ENCODE data around the gene GTF3C4. TPM values are rescaled to one million over a fixed set of nuclear protein-coding genes. Genes with fewer than 3 reads are reported as not detected.

The GTF3C4 gene
- total and polyA plus RNA-seq, 11 donors: 1.4 to 11.7 (median 8.8) TPM

GRCh38 chr9:132697230-132697629, 27.0 kb downstream of the GTF3C4 start:
- DNase-seq (no peak), ATAC-seq (no peak)
- no peak for TF ChIP-seq POLR2A (IDR thresholded peaks at IDR 0.05)
- TF ChIP-seq, protein P1, sequence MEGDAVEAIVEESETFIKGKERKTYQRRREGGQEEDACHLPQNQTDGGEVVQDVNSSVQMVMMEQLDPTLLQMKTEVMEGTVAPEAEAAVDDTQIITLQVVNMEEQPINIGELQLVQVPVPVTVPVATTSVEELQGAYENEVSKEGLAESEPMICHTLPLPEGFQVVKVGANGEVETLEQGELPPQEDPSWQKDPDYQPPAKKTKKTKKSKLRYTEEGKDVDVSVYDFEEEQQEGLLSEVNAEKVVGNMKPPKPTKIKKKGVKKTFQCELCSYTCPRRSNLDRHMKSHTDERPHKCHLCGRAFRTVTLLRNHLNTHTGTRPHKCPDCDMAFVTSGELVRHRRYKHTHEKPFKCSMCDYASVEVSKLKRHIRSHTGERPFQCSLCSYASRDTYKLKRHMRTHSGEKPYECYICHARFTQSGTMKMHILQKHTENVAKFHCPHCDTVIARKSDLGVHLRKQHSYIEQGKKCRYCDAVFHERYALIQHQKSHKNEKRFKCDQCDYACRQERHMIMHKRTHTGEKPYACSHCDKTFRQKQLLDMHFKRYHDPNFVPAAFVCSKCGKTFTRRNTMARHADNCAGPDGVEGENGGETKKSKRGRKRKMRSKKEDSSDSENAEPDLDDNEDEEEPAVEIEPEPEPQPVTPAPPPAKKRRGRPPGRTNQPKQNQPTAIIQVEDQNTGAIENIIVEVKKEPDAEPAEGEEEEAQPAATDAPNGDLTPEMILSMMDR (IDR thresholded peaks at IDR 0.05): no peak
- Histone ChIP-seq H3K9me3 (peaks cover 0 to 29% (median 18%) of the 10 kb centered on the region in 12 donors), H3K27ac (no peak overlapping the region), H3K4me3 (no peak overlapping the region), H3K27me3 (no peaks in the 10 kb centered on the region), H3K4me1 (no peaks in the 10 kb centered on the region), H3K36me3 (peaks cover 0 to 5% (median 0%) of the 10 kb centered on the region in 9 donors)
- intact Hi-C loops (cut with DNase I): no loop called here

- DNase-seq (no peak), ATAC-seq (no peak)
- intact Hi-C loops (cut with DNase I): no loop called here
- peaks cover 0 to 29% (median 18%) of the 10 kb centered on the region in 12 donors for H3K9me3 ChIP-seq
- H3K4me1 ChIP-seq: no peaks in the 10 kb centered on the region
- no peak overlapping the region for H3K27ac ChIP-seq
- no peaks in the 10 kb centered on the region for H3K27me3 ChIP-seq
- TF ChIP-seq, protein P1 (IDR thresholded peaks at IDR 0.05): no peak
- TF ChIP-seq POLR2A (IDR thresholded peaks at IDR 0.05): no peak
- 26 to 36% (median 32%) methylated on average over 4 of the region's 4 CpGs for WGBS, 4 donors
- no peaks in the 10 kb centered on the region for H3K36me3 ChIP-seq
- no peak overlapping the region for H3K4me3 ChIP-seq
These were observed 28.7 kb downstream of the GTF3C4 start for GRCh38 chr9:132698989-132699388.

DNA sequence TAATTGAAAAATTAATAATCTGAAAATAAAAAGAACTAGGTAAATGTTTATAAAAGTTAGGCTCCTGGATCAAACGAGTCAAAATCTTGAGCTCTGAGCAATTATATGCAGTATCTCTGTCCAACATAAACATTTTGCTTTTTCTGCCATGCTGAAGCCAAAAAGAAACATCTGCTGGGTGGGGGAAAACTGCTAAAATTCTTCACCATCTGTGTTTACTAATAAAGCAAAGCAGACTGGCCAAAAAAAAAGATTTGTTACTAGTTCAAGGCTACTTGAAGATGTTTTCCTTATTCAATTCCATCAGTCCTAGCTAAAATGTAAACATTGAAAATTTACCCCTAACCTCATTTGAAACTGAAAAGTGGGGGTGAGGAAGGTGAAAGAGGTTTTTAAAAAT, 29.7 kb downstream of the GTF3C4 start:
- WGBS, 4 donors: 36 to 56% (median 47%) methylated on average over 1 of the region's 1 CpG

DNA sequence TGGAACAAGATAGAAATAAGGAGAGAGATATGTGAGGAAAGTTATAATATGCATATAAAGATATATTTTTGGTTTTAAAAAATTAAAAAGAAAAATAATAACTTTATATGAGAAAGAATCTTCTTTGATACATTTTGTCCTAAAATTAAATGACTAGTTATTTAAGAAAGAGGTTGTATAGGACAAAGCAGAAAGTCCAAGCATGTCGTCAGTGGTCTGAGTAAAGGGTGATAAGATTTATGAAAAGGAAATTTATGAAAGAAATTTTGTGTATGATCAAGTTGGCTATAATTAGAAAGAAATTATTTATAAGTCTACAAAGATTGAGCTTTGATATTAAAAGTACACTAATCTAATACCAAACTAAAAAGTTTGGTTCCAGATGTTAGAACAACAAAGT, 32.0 kb downstream of the GTF3C4 start:
- no peak for ATAC-seq
- Histone ChIP-seq H3K9me3 (peaks cover 0 to 15% (median 10%) of the 10 kb centered on the region in 12 donors), H3K4me3 (no peak overlapping the region), H3K36me3 (no peaks in the 10 kb centered on the region), H3K27ac (no peak overlapping the region), H3K4me1 (no peaks in the 10 kb centered on the region), H3K27me3 (peaks cover 0 to 9% (median 0%) of the 10 kb centered on the region in 9 donors)
- no peak for DNase-seq
- intact Hi-C loops (cut with DNase I): no loop called here
- TF ChIP-seq POLR2A (IDR thresholded peaks at IDR 0.05): no peak
- TF ChIP-seq, protein P1 (IDR thresholded peaks at IDR 0.05): no peak
- WGBS, 4 donors: 2 to 48% (median 27%) methylated on average over 1 of the region's 1 CpG

More for the DNA sequence above, 29.7 kb downstream of the GTF3C4 start:
- Histone ChIP-seq H3K27ac (no peak overlapping the region), H3K36me3 (no peaks in the 10 kb centered on the region), H3K9me3 (peaks cover 0 to 29% (median 18%) of the 10 kb centered on the region in 12 donors), H3K27me3 (peaks cover 0 to 3% (median 0%) of the 10 kb centered on the region in 9 donors), H3K4me3 (no peak overlapping the region), H3K4me1 (no peaks in the 10 kb centered on the region)
- TF ChIP-seq, protein P1 (IDR thresholded peaks at IDR 0.05): no peak
- no peak for TF ChIP-seq POLR2A (IDR thresholded peaks at IDR 0.05)
- intact Hi-C loops (cut with DNase I): no loop called here
- DNase-seq: no peak
- no peak for ATAC-seq

All from heart left ventricle (tissue), 16 donors.